GM21447 (cell line): ENCODE measurements around the gene SLC22A9.

Source experiments
- ATAC-seq: cut with Tn5 transposase; IDR thresholded peaks from one replicate; pipeline ENCODE4 v1.9.1; 2021; ENCODE audit not compliant: unreplicated experiment

The SLC22A9 gene

GRCh38 chr11:63443714-63444113 is 74.1 kb downstream of the SLC22A9 start:
- no peak for ATAC-seq

DNA sequence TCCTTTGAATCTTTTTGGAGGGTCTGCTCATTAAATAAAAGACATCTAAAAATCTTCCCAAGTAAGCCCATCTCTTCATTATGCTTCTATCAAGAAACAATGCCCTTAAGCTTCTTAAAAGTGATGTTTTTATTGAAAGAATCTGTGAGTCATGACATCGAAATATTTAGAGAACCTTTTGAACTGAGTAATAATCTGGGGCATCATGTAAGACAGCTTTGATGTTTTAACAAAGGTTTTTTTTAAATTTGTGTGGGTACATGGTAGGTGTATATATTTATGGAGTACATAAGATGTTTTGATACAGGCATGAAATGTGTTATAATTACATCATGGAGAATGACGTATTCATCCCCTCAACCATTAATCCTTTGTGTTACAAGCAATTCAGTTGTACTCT is 74.6 kb downstream of the SLC22A9 start:
- ATAC-seq: no peak

GRCh38 chr11:63445118-63445517 is 75.5 kb downstream of the SLC22A9 start:
- no peak for ATAC-seq

GRCh38 chr11:63445720-63446119 is 76.1 kb downstream of the SLC22A9 start:
- no peak for ATAC-seq

- ATAC-seq: no peak
These were observed 79.1 kb downstream of the SLC22A9 start for GRCh38 chr11:63448646-63449045.

GRCh38 chr11:63459586-63459985 is 90.0 kb downstream of the SLC22A9 start:
- ATAC-seq: no peak
